ACHN (cell line): ENCODE data around the gene USP53.
A peak's percentile ranks its signal among the peaks of the same experiment; 100 is the strongest.
"Not testable (repeated sequence)": the region's sequence is repeated elsewhere in the genome, so short reads cannot be mapped to it uniquely, and the experiment has no call there.

Experiments
- DNase-seq: peaks from one replicate; pipeline ENCODE4 v3.0.0-alpha.2; 2015
- in situ Hi-C: cut with HindIII; loops from 2 replicates; pipeline ENCODE4 v1.10.0; 2017; ENCODE audit warnings: low sequenced_read_pairs, low pct_ligation_motif_present, low pct_unique_long_range_greater_than_20kb

Gene USP53

GRCh38 chr4:119300101-119300978 is 87.8 kb downstream of the USP53 start:
- DNase-seq = peak; percentile 94
- in situ Hi-C loops = no loop called here

- in situ Hi-C loops = no loop called here
- DNase-seq = no peak
Observed at GRCh38 chr4:119302073-119302832, 89.7 kb downstream of the USP53 start.

GRCh38 chr4:119303587-119304305 is 91.2 kb downstream of the USP53 start:
- no peak for DNase-seq
- in situ Hi-C loops = no loop called here

GRCh38 chr4:119304431-119304830 is 91.9 kb downstream of the USP53 start:
- in situ Hi-C loops = no loop called here
- no peak for DNase-seq

GRCh38 chr4:119307606-119308005 is 95.1 kb downstream of the USP53 start:
- DNase-seq = no peak
- in situ Hi-C loops = no loop called here

GRCh38 chr4:119310826-119311225 is 98.3 kb downstream of the USP53 start:
- in situ Hi-C loops = no loop called here
- DNase-seq = no peak

GRCh38 chr4:119313237-119313636 is 100.7 kb downstream of the USP53 start:
- DNase-seq = no peak
- in situ Hi-C loops = no loop called here

- peak; percentile 58 for DNase-seq
Observed at GRCh38 chr4:119314356-119314755, 101.8 kb downstream of the USP53 start.

GRCh38 chr4:119315036-119315435 is 102.5 kb downstream of the USP53 start:
- in situ Hi-C loops = no loop called here
- DNase-seq = no peak

More at GRCh38 chr4:119314356-119314755, 101.8 kb downstream of the USP53 start:
- in situ Hi-C loops = no loop called here

GRCh38 chr4:119317990-119318389 is 105.5 kb downstream of the USP53 start:
- no peak for DNase-seq
- in situ Hi-C loops = no loop called here

- in situ Hi-C loops = no loop called here
Observed at GRCh38 chr4:119321921-119322687, 109.6 kb downstream of the USP53 start, which contains the start of gene FABP2. Gene FABP2 (minus strand): TSS chr4:119322138. CDS start chr4:119322102, 36 bp downstream.

GRCh38 chr4:119328695-119329094 is 116.2 kb downstream of the USP53 start:
- in situ Hi-C loops = no loop called here
- DNase-seq = no peak

More at GRCh38 chr4:119321921-119322687, 109.6 kb downstream of the USP53 start, which contains the start of gene FABP2:
- DNase-seq = no peak

GRCh38 chr4:119329835-119330620 is 117.5 kb downstream of the USP53 start:
- in situ Hi-C loops = no loop called here
- DNase-seq = no peak

GRCh38 chr4:119336332-119336979 is 123.9 kb downstream of the USP53 start:
- DNase-seq = not testable (repeated sequence)

GRCh38 chr4:119337010-119337409 is 124.5 kb downstream of the USP53 start:
- in situ Hi-C loops = no loop called here
- DNase-seq = no peak

More at GRCh38 chr4:119336332-119336979, 123.9 kb downstream of the USP53 start:
- in situ Hi-C loops = not testable (repeated sequence)

- DNase-seq, in situ Hi-C loops: not testable (repeated sequence)
Observed at GRCh38 chr4:119339895-119340294, 127.4 kb downstream of the USP53 start.

- DNase-seq, in situ Hi-C loops: not testable (repeated sequence)
Observed at GRCh38 chr4:119343293-119343692, 130.8 kb downstream of the USP53 start.
